A673 (cell line): ENCODE data around the gene KAZN.

Source experiments
- EZH2 ChIP-seq: fragments of 200-600 bp; sonication (generic); IDR thresholded peaks from 2 replicates; pipeline ENCODE4 v1.6.1; 2017; ENCODE audit warnings: borderline replicate concordance, low read depth, mild to moderate bottlenecking, mixed read lengths, antibody characterized with exemption, low read length; ENCODE audit not compliant: poor library complexity, severe bottlenecking
- TF ChIP-seq, protein P1 (sequence below): fragments of 300-800, 200-600 bp; sonication (generic); conservative IDR thresholded peaks from 2 replicates; pipeline ENCODE4 v1.5.1; 2017; ENCODE audit warnings: low read depth, mild to moderate bottlenecking, antibody characterized with exemption, low read length, moderate library complexity, mixed read lengths

DNA sequence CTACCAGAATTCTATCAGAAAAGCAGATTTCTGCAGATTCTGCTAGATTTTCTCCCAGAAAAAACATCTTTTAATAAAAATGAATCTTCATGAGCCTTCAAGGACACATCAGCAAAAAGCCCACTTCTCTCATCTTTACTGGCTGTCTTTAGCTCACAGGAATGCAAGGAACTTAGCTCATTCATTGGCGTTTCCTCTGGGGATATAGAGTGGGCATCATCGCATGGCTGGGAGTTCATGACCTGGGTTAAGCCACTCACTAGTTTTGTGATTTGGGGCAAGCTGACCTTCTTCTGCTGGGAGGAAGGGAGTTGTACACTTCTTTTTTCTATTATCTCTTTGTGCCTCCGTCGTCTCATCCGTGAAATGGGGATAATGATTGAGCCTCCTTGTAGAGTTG, 149.7 kb downstream of the KAZN start:
- TF ChIP-seq, protein P1, sequence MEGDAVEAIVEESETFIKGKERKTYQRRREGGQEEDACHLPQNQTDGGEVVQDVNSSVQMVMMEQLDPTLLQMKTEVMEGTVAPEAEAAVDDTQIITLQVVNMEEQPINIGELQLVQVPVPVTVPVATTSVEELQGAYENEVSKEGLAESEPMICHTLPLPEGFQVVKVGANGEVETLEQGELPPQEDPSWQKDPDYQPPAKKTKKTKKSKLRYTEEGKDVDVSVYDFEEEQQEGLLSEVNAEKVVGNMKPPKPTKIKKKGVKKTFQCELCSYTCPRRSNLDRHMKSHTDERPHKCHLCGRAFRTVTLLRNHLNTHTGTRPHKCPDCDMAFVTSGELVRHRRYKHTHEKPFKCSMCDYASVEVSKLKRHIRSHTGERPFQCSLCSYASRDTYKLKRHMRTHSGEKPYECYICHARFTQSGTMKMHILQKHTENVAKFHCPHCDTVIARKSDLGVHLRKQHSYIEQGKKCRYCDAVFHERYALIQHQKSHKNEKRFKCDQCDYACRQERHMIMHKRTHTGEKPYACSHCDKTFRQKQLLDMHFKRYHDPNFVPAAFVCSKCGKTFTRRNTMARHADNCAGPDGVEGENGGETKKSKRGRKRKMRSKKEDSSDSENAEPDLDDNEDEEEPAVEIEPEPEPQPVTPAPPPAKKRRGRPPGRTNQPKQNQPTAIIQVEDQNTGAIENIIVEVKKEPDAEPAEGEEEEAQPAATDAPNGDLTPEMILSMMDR = no peak
- TF ChIP-seq EZH2 = no peak
